HCT116 (cell line): Measurements from ENCODE around the gene MAPK8IP1. TPM values are rescaled to one million over a fixed set of nuclear protein-coding genes. Genes with fewer than 3 reads are reported as not detected.
A peak's percentile ranks its signal among the peaks of the same experiment; 100 is the strongest.

Source experiments
- ATAC-seq: fragments of 200-7000 bp; cut with Tn5 transposase; 2 replicates; pipeline ENCODE4 v1.9.1; 2020; ENCODE audit warnings: mild to moderate bottlenecking, moderate library complexity
- BruUV-seq: library from RNA; stranded (reverse); fragments of 400-500 nt; replicated peaks from 2 replicates; lab custom pipeline; 2021; lab: Mats Ljungman, UMichigan
- CTCF ChIA-PET: fragments of 300-600 bp; sonication (Branson Sonifier 250); formaldehyde crosslinking; loops from one replicate; lab custom pipeline; 2021; ENCODE audit warnings: antibody characterized with exemption; lab: Charles Lee
- POLR2A ChIA-PET: fragments of 300-600, 350-600 bp; sonication (Branson Sonifier 250); formaldehyde crosslinking; loops from one replicate; lab custom pipeline; 2021; ENCODE audit warnings: antibody characterized with exemption; lab: Charles Lee
- RAD21 ChIA-PET, 2 experiments: fragments of 300-600 bp; sonication (Branson Sonifier 250); formaldehyde crosslinking; loops; one replicate each; lab custom pipeline; 2023; ENCODE audit warnings: low total read pairs in 2 of 2; ENCODE audit not compliant: uncharacterized antibody in 2 of 2, unreplicated experiment in 2 of 2, low non-redundant PET in 1 of 2; lab: Charles Lee
- DNase-seq: peaks from one replicate; pipeline ENCODE4 v3.0.0-alpha.2; 2010; ENCODE audit warnings: low read depth, low spot score
- H2AFZ ChIP-seq: fragments of 200-600 bp; shearing (Covaris generic), sonication (generic); 2 replicates; pipeline ENCODE4 v1.6.1; 2017; ENCODE audit warnings: low read depth, mixed run types, mixed read lengths, antibody characterized with exemption, low read length; ENCODE audit not compliant: poor library complexity, severe bottlenecking
- H3K27ac ChIP-seq: 2 replicates; pipeline ENCODE4 v1.5.1; 2012; ENCODE audit warnings: low read depth, low read length
- H3K27me3 ChIP-seq: fragments of 200-600 bp; sonication (generic); 2 replicates; pipeline ENCODE4 v1.6.1; 2016; ENCODE audit warnings: mixed run types, low read length, mixed read lengths; ENCODE audit not compliant: insufficient read depth
- H3K36me3 ChIP-seq, 2 experiments: fragments of 200-500 bp in 1 of 2; fragments of 200-600 bp in 1 of 2; sonication (Bioruptor generic) in 1 of 2; sonication (generic) in 1 of 2; 2 replicates each; pipeline versions ENCODE4 v1.5.1 to v1.6.1; 2014 to 2016; ENCODE audit warnings: low read length in 2 of 2, inconsistent platforms in 1 of 2, mixed read lengths in 1 of 2, mixed run types in 1 of 2; ENCODE audit not compliant: insufficient read depth in 2 of 2, control insufficient read depth in 1 of 2
- H3K4me1 ChIP-seq, 2 experiments: fragments of 200-600 bp in 1 of 2; sonication (generic) in 1 of 2; 2 replicates each; pipeline versions ENCODE4 v1.5.1 to v1.6.1; 2012 to 2017; ENCODE audit warnings: low read length in 2 of 2, inconsistent platforms in 1 of 2, mild to moderate bottlenecking in 1 of 2, mixed read lengths in 1 of 2, mixed run types in 1 of 2, moderate library complexity in 1 of 2; ENCODE audit not compliant: insufficient read depth in 2 of 2, control insufficient read depth in 1 of 2
- H3K4me2 ChIP-seq: fragments of 200-600 bp; sonication (generic); 2 replicates; pipeline ENCODE4 v1.6.1; 2017; ENCODE audit warnings: mixed run types, low read length, mixed read lengths
- H3K4me3 ChIP-seq, 2 experiments: fragments of 200-600 bp in 1 of 2; sonication (generic) in 1 of 2; replicated peaks in 1 of 2; 2 replicates each; pipeline ENCODE4 v1.5.1; 2011 to 2016; ENCODE audit warnings: low read length in 2 of 2, control low read depth in 1 of 2, low read depth in 1 of 2, mild to moderate bottlenecking in 1 of 2, mixed read lengths in 1 of 2, mixed run types in 1 of 2
- H3K79me2 ChIP-seq: fragments of 200-600 bp; sonication (generic); 2 replicates; pipeline ENCODE4 v1.6.1; 2017; ENCODE audit warnings: mild to moderate bottlenecking, mixed run types, low read length, moderate library complexity, mixed read lengths; ENCODE audit not compliant: insufficient read depth
- H3K9ac ChIP-seq: fragments of 200-600 bp; sonication (generic); 2 replicates; pipeline ENCODE4 v1.6.1; 2016; ENCODE audit warnings: low read length, mixed read lengths
- H3K9me2 ChIP-seq: fragments of 200-600 bp; sonication (generic), shearing (Covaris generic); 2 replicates; pipeline ENCODE4 v1.6.1; 2017; ENCODE audit warnings: mixed run types, mild to moderate bottlenecking, moderate library complexity; ENCODE audit not compliant: insufficient read depth
- H3K9me3 ChIP-seq, 2 experiments: fragments of 200-500 bp in 1 of 2; fragments of 200-600 bp in 1 of 2; sonication (Bioruptor generic) in 1 of 2; sonication (generic) in 1 of 2; 2 replicates each; pipeline ENCODE4 v1.6.1; 2014 to 2017; ENCODE audit warnings: low read length in 2 of 2, mixed read lengths in 2 of 2, inconsistent platforms in 1 of 2, low read depth in 1 of 2, mild to moderate bottlenecking in 1 of 2, mixed run types in 1 of 2, moderate library complexity in 1 of 2; ENCODE audit not compliant: control insufficient read depth in 1 of 2, insufficient read depth in 1 of 2
- H4K20me1 ChIP-seq: fragments of 200-600 bp; sonication (generic), shearing (Covaris generic); 2 replicates; pipeline ENCODE4 v1.6.1; 2017; ENCODE audit warnings: mixed run types, mild to moderate bottlenecking, moderate library complexity; ENCODE audit not compliant: insufficient read depth
- CEBPB ChIP-seq: IDR thresholded peaks from 2 replicates; pipeline ENCODE4 v1.6.1; 2012; ENCODE audit warnings: low read depth
- JUND ChIP-seq: IDR thresholded peaks from 2 replicates; pipeline ENCODE4 v1.6.1; 2012
- POLR2A ChIP-seq: IDR thresholded peaks from 2 replicates; pipeline ENCODE4 v1.7.0; 2011; ENCODE audit warnings: borderline replicate concordance; ENCODE audit not compliant: insufficient read depth, insufficient read length; ENCODE audit errors: extremely low read depth
- POLR2AphosphoS5 ChIP-seq: IDR thresholded peaks from 2 replicates; pipeline ENCODE4 v1.6.1; 2011; ENCODE audit warnings: mild to moderate bottlenecking, low read depth, low read length, moderate library complexity
- REST ChIP-seq: IDR thresholded peaks from 2 replicates; pipeline ENCODE4 v1.6.1; 2012; ENCODE audit warnings: low read depth
- YY1 ChIP-seq: IDR thresholded peaks from 2 replicates; pipeline ENCODE4 v1.6.1; 2011; ENCODE audit warnings: low read length, low read depth, moderate library complexity, mild to moderate bottlenecking; ENCODE audit not compliant: insufficient replicate concordance; ENCODE audit errors: extremely low read depth
- ZBTB33 ChIP-seq: IDR thresholded peaks from 2 replicates; pipeline ENCODE4 v1.6.1; 2011; ENCODE audit warnings: mild to moderate bottlenecking, low read length, moderate library complexity; ENCODE audit not compliant: insufficient replicate concordance; ENCODE audit errors: extremely low read depth
- ZNF274 ChIP-seq: fragments of 200-500 bp; sonication (Bioruptor generic); IDR thresholded peaks from 2 replicates; pipeline ENCODE4 v1.6.1; 2014; ENCODE audit warnings: mild to moderate bottlenecking, low read depth, low read length, inconsistent platforms
- intact Hi-C: fragments of 100-400 bp; cut with micrococcal nuclease; formaldehyde crosslinking; loops from 2 replicates; pipeline ENCODE4 v1.10.0; 2022
- total RNA-seq: library from RNA; stranded (reverse); gene quantifications from one replicate; pipeline ENCODE4 v1.2.1, GENCODE V29; 2021; ENCODE audit not compliant: unreplicated experiment
- TF ChIP-seq, protein P1 (sequence below), 3 experiments: fragments of 200-600 bp in 1 of 3; sonication (generic) in 1 of 3; IDR thresholded peaks in 2 of 3; conservative IDR thresholded peaks in 1 of 3; 2 replicates each; pipeline ENCODE4 v1.5.1; 2012 to 2017; ENCODE audit warnings: low read depth in 2 of 3, low read length in 2 of 3, antibody characterized with exemption in 1 of 3, borderline replicate concordance in 1 of 3, control low read depth in 1 of 3, mild to moderate bottlenecking in 1 of 3, mixed read lengths in 1 of 3, mixed run types in 1 of 3, moderate library complexity in 1 of 3; ENCODE audit not compliant: insufficient read depth in 1 of 3

Gene MAPK8IP1
- total RNA-seq, 1 experiment from 2014 or later: 10.1 TPM

GRCh38 chr11:45915446-45915845 lies 30.0 kb downstream of the MAPK8IP1 start:
- Histone ChIP-seq H3K9me3 (no peaks in the 10 kb centered on the region), H3K9ac (no peak overlapping the region), H3K27me3 (no peaks in the 10 kb centered on the region), H3K27ac (no peak overlapping the region), H2AFZ (no peak overlapping the region), H3K4me3 (no peak overlapping the region), H3K36me3 (peaks cover 0 to 3% of the 10 kb centered on the region in 2 experiments; a peak in 2 of 4 replicates), H3K4me2 (no peak overlapping the region), H3K4me1 (peaks cover 6 to 15% of the 10 kb centered on the region in 2 experiments), H3K9me2 (no peaks in the 10 kb centered on the region), H3K79me2 (peaks cover 13% of the 10 kb centered on the region), H4K20me1 (no peaks in the 10 kb centered on the region)
- BruUV-seq: no TSS peak
- ChIA-PET CTCF (no interaction called here), RAD21 (no interaction called here), POLR2A (no interaction called here)
- DNase-seq: no peak
- TF ChIP-seq JUND: no peak
- TF ChIP-seq REST: no peak
- no peak for TF ChIP-seq CEBPB
- ATAC-seq: no peak
- intact Hi-C loops: no loop called here

DNA sequence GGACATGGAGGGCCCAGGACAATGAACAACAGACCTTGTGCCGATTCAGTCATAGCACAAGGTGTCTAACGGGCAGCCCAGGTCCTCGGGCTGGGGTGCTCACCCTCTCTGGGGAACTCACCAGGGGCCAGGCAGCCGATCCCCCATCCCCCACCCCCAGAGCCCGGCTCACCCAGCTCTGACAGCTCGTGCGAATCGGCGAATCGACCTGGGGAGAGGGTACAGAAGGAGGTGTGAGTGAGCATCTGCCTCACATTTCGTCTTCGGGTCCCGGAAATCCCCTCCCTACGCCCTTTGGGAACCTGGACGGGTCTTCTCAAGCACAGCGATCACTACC lies 31.8 kb downstream of the MAPK8IP1 start:
- Histone ChIP-seq H3K9me2 (no peaks in the 10 kb centered on the region), H3K4me1 (peaks cover 17 to 28% of the 10 kb centered on the region in 2 experiments), H3K36me3 (peaks cover 0 to 3% of the 10 kb centered on the region in 2 experiments; a peak in 2 of 4 replicates), H3K9ac (peak overlapping the region; percentile 80), H3K9me3 (no peaks in the 10 kb centered on the region), H3K27ac (peak overlapping the region; percentile 85), H3K27me3 (no peaks in the 10 kb centered on the region), H4K20me1 (no peaks in the 10 kb centered on the region), H3K4me2 (peak overlapping the region; percentile 93), H3K4me3 (peak overlapping the region; percentile 84 to 95), H2AFZ (no peak overlapping the region), H3K79me2 (peaks cover 13% of the 10 kb centered on the region)
- CTCF ChIA-PET: interaction anchor here (0.7 to 1.4 kb wide), 2 partner anchors 19 to 48 kb away, joined by 3 to 7 read pairs; no protein-coding TSS in a partner anchor
- no peak for ATAC-seq
- no peak for DNase-seq
- no peak for TF ChIP-seq ZBTB33
- TF ChIP-seq YY1: no peak
- no peak for TF ChIP-seq POLR2AphosphoS5
- TF ChIP-seq, protein P1, sequence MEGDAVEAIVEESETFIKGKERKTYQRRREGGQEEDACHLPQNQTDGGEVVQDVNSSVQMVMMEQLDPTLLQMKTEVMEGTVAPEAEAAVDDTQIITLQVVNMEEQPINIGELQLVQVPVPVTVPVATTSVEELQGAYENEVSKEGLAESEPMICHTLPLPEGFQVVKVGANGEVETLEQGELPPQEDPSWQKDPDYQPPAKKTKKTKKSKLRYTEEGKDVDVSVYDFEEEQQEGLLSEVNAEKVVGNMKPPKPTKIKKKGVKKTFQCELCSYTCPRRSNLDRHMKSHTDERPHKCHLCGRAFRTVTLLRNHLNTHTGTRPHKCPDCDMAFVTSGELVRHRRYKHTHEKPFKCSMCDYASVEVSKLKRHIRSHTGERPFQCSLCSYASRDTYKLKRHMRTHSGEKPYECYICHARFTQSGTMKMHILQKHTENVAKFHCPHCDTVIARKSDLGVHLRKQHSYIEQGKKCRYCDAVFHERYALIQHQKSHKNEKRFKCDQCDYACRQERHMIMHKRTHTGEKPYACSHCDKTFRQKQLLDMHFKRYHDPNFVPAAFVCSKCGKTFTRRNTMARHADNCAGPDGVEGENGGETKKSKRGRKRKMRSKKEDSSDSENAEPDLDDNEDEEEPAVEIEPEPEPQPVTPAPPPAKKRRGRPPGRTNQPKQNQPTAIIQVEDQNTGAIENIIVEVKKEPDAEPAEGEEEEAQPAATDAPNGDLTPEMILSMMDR (IDR thresholded peaks at IDR 0.05 in 2 of 3, conservative IDR thresholded peaks at IDR 0.05 in 1 of 3; ENCODE audit: borderline replicate concordance in 1 of 3, insufficient read depth in 1 of 3, low read depth in 2 of 3, low read length in 2 of 3): no peak
- TF ChIP-seq POLR2A: no peak
- no peak for TF ChIP-seq ZNF274
- RAD21 ChIA-PET: interaction anchor here in 1 of 2 experiments (0.6 kb wide), 1 partner anchor 10 kb away, joined by 5 read pairs; no protein-coding TSS in a partner anchor
- intact Hi-C loops: no loop called here
- POLR2A ChIA-PET: interaction anchor here (0.9 kb wide), 1 partner anchor 66 kb away, joined by 3 read pairs; no protein-coding TSS in a partner anchor
- no TSS peak for BruUV-seq
